HG03025 (cell line): ENCODE results near the gene PSMD7.
A peak's percentile ranks its signal among the peaks of the same experiment; 100 is the strongest.
"Not testable (repeated sequence)": the region's sequence is repeated elsewhere in the genome, so short reads cannot be mapped to it uniquely, and the experiment has no call there.

Experiments
- ATAC-seq: cut with Tn5 transposase; IDR thresholded peaks from one replicate; pipeline ENCODE4 v1.9.1; 2021; ENCODE audit warnings: mild to moderate bottlenecking, moderate library complexity; ENCODE audit not compliant: unreplicated experiment, low FRiP score

The PSMD7 gene

GRCh38 chr16:74291577-74292208 lies 4.9 kb upstream of the PSMD7 start:
- ATAC-seq = no peak

- ATAC-seq = peak; percentile 7
Observed at GRCh38 chr16:74296104-74296431, 546 bp upstream of the PSMD7 start.

GRCh38 chr16:74297145-74297665 lies 591 bp downstream of the PSMD7 start:
- ATAC-seq = peak; percentile 23

- ATAC-seq = no peak
Observed at GRCh38 chr16:74298104-74298503, 1.5 kb downstream of the PSMD7 start.

- no peak for ATAC-seq
Observed at GRCh38 chr16:74302341-74302740, 5.7 kb downstream of the PSMD7 start.

GRCh38 chr16:74304164-74304834 lies 7.7 kb downstream of the PSMD7 start:
- no peak for ATAC-seq

GRCh38 chr16:74304835-74305176 lies 8.2 kb downstream of the PSMD7 start:
- no peak for ATAC-seq

GRCh38 chr16:74305281-74305680 lies 8.7 kb downstream of the PSMD7 start:
- no peak for ATAC-seq

- no peak for ATAC-seq
Observed at GRCh38 chr16:74305978-74306784, 9.6 kb downstream of the PSMD7 start.

- ATAC-seq = no peak
Observed at GRCh38 chr16:74307383-74307782, 10.8 kb downstream of the PSMD7 start.

- no peak for ATAC-seq
Observed at GRCh38 chr16:74309789-74310781, 13.5 kb downstream of the PSMD7 start.

- ATAC-seq = no peak
Observed at GRCh38 chr16:74315059-74315458, 18.4 kb downstream of the PSMD7 start.

GRCh38 chr16:74320707-74321106 lies 24.1 kb downstream of the PSMD7 start:
- ATAC-seq = no peak

GRCh38 chr16:74321356-74321755 lies 24.7 kb downstream of the PSMD7 start:
- no peak for ATAC-seq

GRCh38 chr16:74322301-74322710 lies 25.7 kb downstream of the PSMD7 start:
- no peak for ATAC-seq

- ATAC-seq = not testable (repeated sequence)
Observed at GRCh38 chr16:74324777-74325176, 28.2 kb downstream of the PSMD7 start.

- ATAC-seq = no peak
Observed at GRCh38 chr16:74325641-74326040, 29.0 kb downstream of the PSMD7 start.

- ATAC-seq = not testable (repeated sequence)
Observed at GRCh38 chr16:74328346-74328745, 31.7 kb downstream of the PSMD7 start.

GRCh38 chr16:74332469-74332868 lies 35.9 kb downstream of the PSMD7 start:
- not testable (repeated sequence) for ATAC-seq

- not testable (repeated sequence) for ATAC-seq
Observed at GRCh38 chr16:74337506-74337905, 40.9 kb downstream of the PSMD7 start.
